Osteocyte (in vitro differentiated cells): ENCODE measurements around the gene HUNK. TPM values are rescaled to one million over a fixed set of nuclear protein-coding genes. Genes with fewer than 3 reads are reported as not detected.

Source experiments
- DNase-seq: peaks from one replicate; pipeline ENCODE4 v3.0.0; 2021; ENCODE audit warnings: mixed read lengths; ENCODE audit not compliant: unreplicated experiment; ENCODE audit errors: extremely low spot score
- H3K27ac Mint-ChIP-seq: one replicate; pipeline ENCODE4 v1.8.0; 2021; ENCODE audit warnings: mild to moderate bottlenecking, mixed read lengths; ENCODE audit not compliant: unreplicated experiment
- H3K27me3 Mint-ChIP-seq: one replicate; pipeline ENCODE4 v1.8.0; 2021; ENCODE audit warnings: mixed read lengths; ENCODE audit not compliant: unreplicated experiment
- H3K36me3 Mint-ChIP-seq: one replicate; pipeline ENCODE4 v1.8.0; 2021; ENCODE audit warnings: mixed read lengths; ENCODE audit not compliant: unreplicated experiment
- H3K4me1 Mint-ChIP-seq: one replicate; pipeline ENCODE4 v1.8.0; 2021; ENCODE audit warnings: mixed read lengths; ENCODE audit not compliant: unreplicated experiment
- H3K4me3 Mint-ChIP-seq: one replicate; pipeline ENCODE4 v1.8.0; 2021; ENCODE audit warnings: mild to moderate bottlenecking, moderate library complexity, mixed read lengths; ENCODE audit not compliant: unreplicated experiment
- H3K9me3 Mint-ChIP-seq: one replicate; pipeline ENCODE4 v1.8.0; 2021; ENCODE audit warnings: mixed read lengths; ENCODE audit not compliant: unreplicated experiment
- CTCF ChIP-seq: fragments of 200-600 bp; sonication (generic); IDR thresholded peaks from 2 replicates; pipeline ENCODE4 v1.5.0; 2021; ENCODE audit warnings: antibody characterized with exemption, mild to moderate bottlenecking, moderate library complexity
- total RNA-seq: library from RNA; stranded (reverse); gene quantifications from 2 replicates; pipeline ENCODE4 v1.2.1, GENCODE V29; 2021

The HUNK gene
- total RNA-seq, 1 donor from 2014 or later, result 0.83 TPM

GRCh38 chr21:31974454-31974985, 101.7 kb downstream of the HUNK start:
- Mint-ChIP-seq H3K27ac (no peak overlapping the region), H3K4me3 (no peak overlapping the region), H3K27me3 (no peaks in the 10 kb centered on the region), H3K9me3 (no peaks in the 10 kb centered on the region), H3K36me3 (no peaks in the 10 kb centered on the region), H3K4me1 (no peaks in the 10 kb centered on the region)
- DNase-seq, result no peak
- TF ChIP-seq CTCF, result no peak

- no peak for DNase-seq
- no peaks in the 10 kb centered on the region for H3K36me3 Mint-ChIP-seq
- no peaks in the 10 kb centered on the region for H3K27me3 Mint-ChIP-seq
- no peak overlapping the region for H3K27ac Mint-ChIP-seq
- no peaks in the 10 kb centered on the region for H3K4me1 Mint-ChIP-seq
- H3K9me3 Mint-ChIP-seq, result no peaks in the 10 kb centered on the region
- TF ChIP-seq CTCF, result no peak
- no peak overlapping the region for H3K4me3 Mint-ChIP-seq
Measured at GRCh38 chr21:31975491-31975890, 102.7 kb downstream of the HUNK start.

GRCh38 chr21:31977816-31978215, 105.0 kb downstream of the HUNK start:
- Mint-ChIP-seq H3K36me3 (peaks cover 2% of the 10 kb centered on the region), H3K27me3 (no peaks in the 10 kb centered on the region), H3K4me1 (no peaks in the 10 kb centered on the region), H3K27ac (no peak overlapping the region), H3K9me3 (peaks cover 6% of the 10 kb centered on the region), H3K4me3 (no peak overlapping the region)
- TF ChIP-seq CTCF, result no peak
- no peak for DNase-seq

GRCh38 chr21:31983120-31983519, 110.3 kb downstream of the HUNK start:
- Mint-ChIP-seq H3K9me3 (peaks cover 6% of the 10 kb centered on the region), H3K27ac (no peak overlapping the region), H3K4me3 (no peak overlapping the region), H3K4me1 (no peaks in the 10 kb centered on the region), H3K27me3 (no peaks in the 10 kb centered on the region), H3K36me3 (peaks cover 2% of the 10 kb centered on the region)
- no peak for TF ChIP-seq CTCF
- DNase-seq, result no peak

- Mint-ChIP-seq H3K27ac (no peak overlapping the region), H3K9me3 (peaks cover 6% of the 10 kb centered on the region), H3K27me3 (no peaks in the 10 kb centered on the region), H3K36me3 (peaks cover 2% of the 10 kb centered on the region), H3K4me3 (no peak overlapping the region), H3K4me1 (no peaks in the 10 kb centered on the region)
- no peak for TF ChIP-seq CTCF
- no peak for DNase-seq
Measured at GRCh38 chr21:31983554-31983953, 110.7 kb downstream of the HUNK start.
